ACC112 (cell line): ENCODE results near the gene NR1D1.

Experiments
- H2AFZ ChIP-seq: fragments of 200-600 bp; sonication (generic); one replicate; pipeline ENCODE4 v1.6.0; 2017; ENCODE audit warnings: antibody characterized with exemption, low read length; ENCODE audit not compliant: unreplicated experiment
- H3K27ac ChIP-seq: fragments of 200-600 bp; sonication (generic); 2 replicates; pipeline ENCODE4 v1.5.1; 2014; ENCODE audit warnings: low read depth, mild to moderate bottlenecking, antibody characterized with exemption, low read length, moderate library complexity
- H3K27me3 ChIP-seq: fragments of 200-600 bp; sonication (generic); 2 replicates; pipeline ENCODE4 v1.6.1; 2014; ENCODE audit warnings: mild to moderate bottlenecking, antibody characterized with exemption, low read length, moderate library complexity, mixed read lengths; ENCODE audit not compliant: insufficient read depth
- H3K36me3 ChIP-seq: fragments of 200-600 bp; sonication (generic); 2 replicates; pipeline ENCODE4 v1.6.1; 2016; ENCODE audit warnings: mild to moderate bottlenecking, antibody characterized with exemption, low read length, moderate library complexity, mixed read lengths; ENCODE audit not compliant: insufficient read depth
- H3K4me1 ChIP-seq: fragments of 200-600 bp; sonication (generic); one replicate; pipeline ENCODE4 v1.6.1; 2016; ENCODE audit warnings: low read length, mixed read lengths; ENCODE audit not compliant: insufficient read depth, unreplicated experiment, control insufficient read depth
- H3K4me3 ChIP-seq: fragments of 200-600 bp; sonication (generic); 2 replicates; pipeline ENCODE4 v1.5.1; 2014; ENCODE audit warnings: mild to moderate bottlenecking, low read depth, low read length
- H3K79me2 ChIP-seq: fragments of 200-600 bp; sonication (generic); one replicate; pipeline ENCODE4 v1.6.0; 2016; ENCODE audit warnings: low read length; ENCODE audit not compliant: control insufficient read depth, unreplicated experiment, insufficient read depth

Gene NR1D1

DNA sequence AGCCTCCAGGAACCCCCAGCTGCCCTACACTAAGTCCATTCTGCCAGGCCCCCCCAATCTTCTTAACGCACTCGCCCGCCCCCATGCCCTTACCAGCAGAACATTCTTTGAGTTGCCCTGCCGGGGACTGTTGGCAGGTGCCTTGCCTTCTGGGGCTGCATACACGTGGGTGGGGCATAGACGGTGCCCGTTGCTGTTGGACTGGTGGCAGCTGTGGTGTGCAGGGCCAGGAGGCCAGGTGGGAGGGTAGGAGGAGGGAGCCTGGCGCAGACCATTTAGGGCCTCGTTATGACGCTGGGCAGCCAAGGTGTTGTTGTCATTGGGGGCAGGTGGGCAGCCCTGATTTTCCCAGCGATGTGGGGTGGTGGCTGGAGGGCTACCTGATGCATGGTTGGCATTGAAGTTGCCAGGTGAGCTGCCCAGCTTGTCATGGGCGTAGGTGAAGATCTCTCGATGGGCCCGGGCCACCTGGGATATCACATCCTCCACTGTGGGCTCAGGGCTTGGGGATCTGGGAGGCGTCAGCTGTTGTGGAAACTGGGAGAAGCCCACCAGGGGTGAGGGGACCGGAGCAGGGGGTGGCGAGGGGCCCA lies 4.9 kb downstream of the NR1D1 start:
- Histone ChIP-seq H2AFZ (no peak overlapping the region), H3K27ac (no peak overlapping the region), H3K4me1 (peaks cover 22% of the 10 kb centered on the region), H3K36me3 (peaks cover 8% of the 10 kb centered on the region; the same call in 1 of the 2 replicates), H3K4me3 (no peak overlapping the region), H3K27me3 (no peaks in the 10 kb centered on the region), H3K79me2 (peaks cover 11% of the 10 kb centered on the region)

DNA sequence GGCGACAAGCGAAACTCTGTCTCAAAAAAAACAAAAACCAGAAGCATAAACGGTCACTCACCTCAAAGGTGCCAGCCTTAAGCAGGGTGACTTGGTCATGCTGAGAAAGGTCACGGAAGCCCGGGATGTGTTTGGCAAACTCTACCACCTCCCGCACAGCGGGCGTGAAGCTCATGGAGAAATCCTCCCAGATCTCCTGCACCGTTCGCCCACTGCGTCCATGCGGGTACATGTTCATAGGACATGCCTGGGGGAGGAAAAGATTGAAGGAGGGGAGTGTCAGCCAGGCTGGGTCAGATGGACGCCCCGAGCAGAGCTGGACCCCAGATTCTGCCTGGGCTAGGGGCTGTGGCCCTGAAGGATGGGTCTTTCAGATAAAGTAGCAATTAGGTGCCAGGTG lies 5.5 kb downstream of the NR1D1 start:
- Histone ChIP-seq H2AFZ (no peak overlapping the region), H3K27ac (no peak overlapping the region), H3K79me2 (peaks cover 9% of the 10 kb centered on the region), H3K27me3 (no peaks in the 10 kb centered on the region), H3K4me3 (no peak overlapping the region), H3K36me3 (peaks cover 8% of the 10 kb centered on the region; the same call in 1 of the 2 replicates), H3K4me1 (peaks cover 22% of the 10 kb centered on the region)

DNA sequence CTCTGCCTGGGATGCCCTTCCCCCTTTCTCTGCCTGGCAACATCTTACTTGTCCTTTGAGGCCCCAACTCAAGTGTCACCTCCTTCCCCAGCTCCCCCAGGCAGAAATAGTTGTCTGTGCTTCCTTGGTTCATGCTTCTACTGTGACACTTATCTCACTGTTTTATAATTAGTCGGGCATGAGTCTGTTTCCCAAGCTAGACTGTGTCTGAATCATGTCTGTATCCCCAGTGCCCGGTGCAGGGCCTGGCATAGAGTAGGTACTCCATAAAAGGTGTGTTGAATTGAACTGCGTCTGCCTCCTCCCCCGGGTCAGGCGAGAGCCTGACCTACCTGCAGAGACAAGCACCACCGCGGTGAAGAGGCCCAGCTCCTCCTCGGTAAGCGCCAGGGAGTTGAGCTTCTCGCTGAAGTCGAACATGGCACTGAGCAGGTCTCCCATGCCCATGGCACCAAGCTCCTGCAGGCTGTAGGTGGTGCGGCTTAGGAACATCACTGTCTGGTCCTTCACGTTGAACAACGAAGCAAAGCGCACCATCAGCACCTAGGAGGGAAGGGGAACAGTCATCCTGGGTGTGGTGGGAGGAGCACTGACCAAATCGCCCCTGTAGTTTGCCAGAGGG lies 6.7 kb downstream of the NR1D1 start:
- H3K79me2 ChIP-seq = peaks cover 4% of the 10 kb centered on the region
- H2AFZ ChIP-seq = no peak overlapping the region
- no peak overlapping the region for H3K4me3 ChIP-seq
- peaks cover 21% of the 10 kb centered on the region for H3K4me1 ChIP-seq
- no peak overlapping the region for H3K27ac ChIP-seq
- H3K27me3 ChIP-seq = no peaks in the 10 kb centered on the region
- peaks cover 8% of the 10 kb centered on the region; the same call in 1 of the 2 replicates for H3K36me3 ChIP-seq

DNA sequence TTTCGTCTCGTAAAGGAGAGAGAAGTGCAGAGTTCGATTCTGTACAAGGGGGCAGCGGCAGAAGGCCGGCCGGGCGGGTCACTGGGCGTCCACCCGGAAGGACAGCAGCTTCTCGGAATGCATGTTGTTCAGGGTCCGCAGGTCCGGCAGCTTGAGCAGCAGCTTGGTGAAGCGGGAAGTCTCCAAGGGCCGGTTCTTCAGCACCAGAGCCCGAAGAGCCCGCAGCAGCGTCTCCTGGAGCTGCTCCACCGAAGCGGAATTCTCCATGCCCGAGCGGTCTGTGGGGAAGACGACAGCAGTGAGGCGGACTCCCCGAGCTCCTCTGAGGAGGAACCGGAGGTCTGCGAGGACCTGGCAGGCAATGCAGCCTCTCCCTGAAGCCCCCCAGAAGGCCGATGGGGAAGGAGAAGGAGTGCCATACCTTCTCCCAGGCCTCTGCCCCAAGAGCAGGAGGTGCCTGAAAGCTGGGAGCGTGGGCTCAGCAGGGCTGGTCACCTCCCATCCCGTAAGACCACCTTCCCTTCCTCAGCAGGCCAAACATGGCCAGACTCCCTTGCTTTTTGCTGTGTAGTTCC lies 7.3 kb downstream of the NR1D1 start:
- H3K4me3 ChIP-seq = no peak overlapping the region
- peaks cover 15% of the 10 kb centered on the region for H3K4me1 ChIP-seq
- H3K27ac ChIP-seq = no peak overlapping the region
- H3K27me3 ChIP-seq = no peaks in the 10 kb centered on the region
- H3K36me3 ChIP-seq = peaks cover 8% of the 10 kb centered on the region; the same call in 1 of the 2 replicates
- H3K79me2 ChIP-seq = peaks cover 4% of the 10 kb centered on the region
- no peak overlapping the region for H2AFZ ChIP-seq

DNA sequence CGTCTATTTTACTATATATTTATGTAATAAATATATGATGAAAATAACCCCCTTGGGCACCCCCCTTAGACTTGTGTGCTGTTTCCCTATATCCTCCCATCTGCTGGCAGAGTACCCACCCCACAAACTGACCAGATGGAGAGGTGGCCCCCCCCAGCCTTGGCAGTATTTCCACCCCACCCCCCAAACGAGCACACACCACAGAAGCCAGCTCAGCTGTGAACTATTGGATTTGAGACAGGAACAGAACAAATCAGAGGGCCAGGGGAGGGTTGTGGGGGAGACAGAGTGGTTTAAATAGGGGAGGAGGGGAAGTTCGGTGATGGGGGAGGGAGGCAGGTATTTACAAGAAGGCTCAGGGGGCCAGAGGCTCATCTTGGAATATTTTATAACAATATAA lies 7.8 kb downstream of the NR1D1 start:
- H3K27me3 ChIP-seq = no peaks in the 10 kb centered on the region
- peaks cover 9% of the 10 kb centered on the region for H3K4me1 ChIP-seq
- no peak overlapping the region for H3K4me3 ChIP-seq
- peaks cover 2% of the 10 kb centered on the region for H3K79me2 ChIP-seq
- no peak overlapping the region for H2AFZ ChIP-seq
- H3K27ac ChIP-seq = no peak overlapping the region
- H3K36me3 ChIP-seq = peaks cover 8% of the 10 kb centered on the region; the same call in 1 of the 2 replicates

DNA sequence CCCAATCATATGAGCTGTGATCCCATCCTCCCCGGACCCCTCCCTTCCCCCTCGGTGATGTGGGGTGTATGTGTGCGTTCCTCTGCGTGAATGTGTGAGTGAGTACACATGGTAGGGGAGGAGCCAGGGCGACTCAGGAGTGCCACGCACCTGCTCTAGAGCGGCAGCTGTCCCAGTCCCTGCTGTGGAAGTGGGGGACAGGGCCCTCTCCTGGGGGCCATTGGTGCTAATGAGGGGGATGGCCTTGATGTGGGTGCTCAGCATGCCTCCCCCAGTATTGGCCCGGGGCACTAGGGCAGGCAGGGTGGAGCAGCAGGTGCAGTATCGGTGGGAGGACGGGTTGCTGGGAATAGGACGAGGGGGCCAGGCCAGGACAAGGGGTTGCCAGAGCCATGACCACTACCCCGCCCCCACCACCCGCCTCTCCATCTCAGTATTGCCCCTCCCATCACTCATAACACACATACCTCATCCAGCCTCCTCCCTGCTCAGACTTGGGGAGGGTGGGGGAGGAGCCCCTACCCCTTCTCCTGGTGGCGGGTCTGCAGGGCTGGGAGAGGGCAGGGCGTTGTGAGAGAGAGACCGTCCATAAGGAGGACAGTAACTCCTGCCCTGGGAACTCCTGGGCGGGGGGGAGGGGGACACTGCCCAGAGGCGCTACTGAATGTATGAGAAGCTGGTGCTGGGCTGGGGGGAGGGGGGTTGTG lies 8.5 kb downstream of the NR1D1 start:
- H3K27me3 ChIP-seq = no peaks in the 10 kb centered on the region
- no peak overlapping the region for H3K4me3 ChIP-seq
- no peak overlapping the region for H3K27ac ChIP-seq
- peaks cover 12% of the 10 kb centered on the region; the same call in 1 of the 2 replicates for H3K36me3 ChIP-seq
- H2AFZ ChIP-seq = no peak overlapping the region
- no peaks in the 10 kb centered on the region for H3K79me2 ChIP-seq
- peaks cover 4% of the 10 kb centered on the region for H3K4me1 ChIP-seq

DNA sequence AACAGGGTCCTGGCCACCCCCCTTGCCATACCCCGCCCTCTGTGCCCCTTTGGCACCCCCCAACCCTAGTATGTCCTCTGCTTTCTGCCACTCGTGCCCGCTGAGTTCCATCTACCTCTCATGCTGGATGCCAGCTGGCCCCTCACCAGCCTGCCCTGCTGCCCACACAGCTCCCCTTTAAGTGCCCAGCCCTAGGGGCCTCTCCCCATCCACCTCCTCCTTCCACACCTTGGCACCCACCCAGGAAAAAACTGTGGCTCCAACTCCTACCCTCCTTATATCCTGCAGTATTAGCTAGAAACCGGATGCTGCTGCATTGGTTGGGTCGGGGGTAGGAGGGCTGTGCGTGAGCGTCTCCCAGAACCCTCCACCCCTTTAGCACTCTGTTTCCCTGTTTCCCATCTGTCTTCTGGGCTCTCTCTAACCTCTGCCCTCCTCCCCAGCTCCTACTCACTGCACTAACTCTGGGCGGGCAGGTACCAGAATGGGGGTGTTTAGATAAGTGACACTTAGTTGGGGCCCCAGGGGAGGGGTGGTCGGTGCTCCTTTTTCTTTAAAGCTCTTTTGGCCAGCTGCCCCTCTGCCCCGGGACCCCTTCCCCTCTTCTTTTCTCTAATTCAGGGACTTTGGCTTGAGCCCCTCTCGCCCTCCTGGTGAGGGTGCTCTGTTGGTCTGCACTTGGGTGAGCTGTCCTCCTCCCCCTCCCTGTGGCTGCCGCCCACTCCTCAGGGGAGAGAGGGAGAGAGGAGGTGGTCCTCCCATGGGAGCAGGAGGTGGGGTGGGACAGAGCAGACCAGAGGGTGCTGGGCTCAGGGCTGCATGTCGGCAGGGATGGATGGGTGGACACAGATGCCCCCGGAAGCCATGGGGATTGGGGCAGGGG lies 9.9 kb downstream of the NR1D1 start:
- no peaks in the 10 kb centered on the region for H3K79me2 ChIP-seq
- no peak overlapping the region for H3K4me3 ChIP-seq
- no peaks in the 10 kb centered on the region for H3K27me3 ChIP-seq
- H3K4me1 ChIP-seq = no peaks in the 10 kb centered on the region
- H2AFZ ChIP-seq = no peak overlapping the region
- no peak overlapping the region for H3K27ac ChIP-seq
- H3K36me3 ChIP-seq = peaks cover 11% of the 10 kb centered on the region; the same call in 1 of the 2 replicates

DNA sequence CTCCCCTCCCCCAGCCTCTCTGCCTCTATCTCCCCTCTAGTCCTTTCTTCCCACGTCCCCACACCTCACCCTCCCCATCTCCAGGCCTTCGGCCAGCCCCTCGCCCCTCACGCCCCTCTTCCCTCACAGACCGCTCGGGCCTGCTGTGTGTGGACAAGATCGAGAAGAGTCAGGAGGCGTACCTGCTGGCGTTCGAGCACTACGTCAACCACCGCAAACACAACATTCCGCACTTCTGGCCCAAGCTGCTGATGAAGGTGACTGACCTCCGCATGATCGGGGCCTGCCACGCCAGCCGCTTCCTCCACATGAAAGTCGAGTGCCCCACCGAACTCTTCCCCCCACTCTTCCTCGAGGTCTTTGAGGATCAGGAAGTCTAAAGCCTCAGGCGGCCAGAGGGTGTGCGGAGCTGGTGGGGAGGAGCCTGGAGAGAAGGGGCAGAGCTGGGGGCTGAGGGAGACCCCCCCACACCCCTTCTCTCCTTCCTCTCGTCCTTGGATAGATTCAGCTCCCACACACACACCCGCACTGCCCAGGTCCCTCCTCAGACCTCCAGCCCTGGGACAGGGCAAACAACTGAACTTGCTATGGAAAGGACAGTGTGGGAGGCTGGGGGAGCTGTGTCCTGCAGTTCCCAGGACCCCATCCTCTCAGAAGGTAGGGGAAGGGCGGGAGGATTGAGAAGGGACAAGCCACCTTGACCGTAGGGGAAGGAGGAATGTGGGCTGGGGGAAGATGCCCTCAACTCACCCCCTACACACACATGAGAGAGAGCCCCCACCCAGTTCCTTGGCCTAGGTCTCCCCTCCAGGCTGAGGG lies 11.1 kb downstream of the NR1D1 start:
- Histone ChIP-seq H3K79me2 (no peaks in the 10 kb centered on the region), H3K36me3 (peaks cover 12% of the 10 kb centered on the region; the same call in 1 of the 2 replicates), H3K4me1 (no peaks in the 10 kb centered on the region), H3K27ac (no peak overlapping the region), H3K4me3 (no peak overlapping the region), H2AFZ (no peak overlapping the region), H3K27me3 (no peaks in the 10 kb centered on the region)

DNA sequence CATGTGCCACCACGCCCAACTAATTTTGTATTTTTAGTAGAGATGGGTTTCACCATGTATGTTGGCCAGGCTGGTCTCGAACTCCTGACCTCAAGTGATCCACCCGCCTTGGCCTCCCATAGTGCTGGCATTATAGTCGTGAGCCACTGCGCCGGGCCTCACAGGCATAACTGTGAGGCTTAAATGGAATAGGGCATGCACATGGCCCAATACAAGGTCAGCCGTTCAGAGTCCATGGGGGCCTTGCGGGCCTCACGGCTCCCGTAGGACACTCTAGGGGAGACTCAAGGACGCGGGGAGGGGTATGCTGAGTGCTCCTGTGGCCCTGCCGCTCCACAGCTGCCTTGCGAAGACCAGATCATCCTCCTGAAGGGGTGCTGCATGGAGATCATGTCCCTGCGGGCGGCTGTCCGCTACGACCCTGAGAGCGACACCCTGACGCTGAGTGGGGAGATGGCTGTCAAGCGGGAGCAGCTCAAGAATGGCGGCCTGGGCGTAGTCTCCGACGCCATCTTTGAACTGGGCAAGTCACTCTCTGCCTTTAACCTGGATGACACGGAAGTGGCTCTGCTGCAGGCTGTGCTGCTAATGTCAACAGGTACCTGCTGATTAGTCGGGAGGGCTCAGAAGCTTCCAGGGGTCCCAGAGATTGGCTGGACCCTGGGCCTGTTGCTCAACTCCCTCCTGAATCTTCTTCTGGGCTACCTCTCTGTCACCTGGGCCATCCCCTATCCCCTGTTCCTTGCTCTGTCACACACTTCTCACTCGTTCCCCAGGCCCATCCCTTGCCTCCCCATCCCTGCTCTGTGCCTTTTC lies 12.3 kb downstream of the NR1D1 start:
- Histone ChIP-seq H3K4me3 (no peak overlapping the region), H3K36me3 (peaks cover 15% of the 10 kb centered on the region; the same call in 1 of the 2 replicates), H3K79me2 (no peaks in the 10 kb centered on the region), H3K4me1 (no peaks in the 10 kb centered on the region), H2AFZ (no peak overlapping the region), H3K27ac (no peak overlapping the region), H3K27me3 (no peaks in the 10 kb centered on the region)
